ENCODE data around the gene KIF21A. TPM values are rescaled to one million over a fixed set of nuclear protein-coding genes. Genes with fewer than 3 reads are reported as not detected.

KIF21A gene
- total RNA-seq, 6 experiments from 2014 or later = 18.4 to 32.9 (median 27.8) TPM

GRCh38 chr12:39327965-39328364 lies 115.0 kb downstream of the KIF21A start:
- H3K4me3 ChIP-seq = no peak overlapping the region
- DNase-seq = no peak
- H3K27ac ChIP-seq = no peak overlapping the region
- H3K4me1 ChIP-seq = no peaks in the 10 kb centered on the region
- 56% methylated on average over 6 of the region's 6 CpGs for WGBS (ENCODE audit: insufficient coverage, low coverage, low lambda C conversion rate, missing lambda C conversion rate)
- intact Hi-C loops (cut with DNase I) = no loop called here
- TF ChIP-seq, protein P1, sequence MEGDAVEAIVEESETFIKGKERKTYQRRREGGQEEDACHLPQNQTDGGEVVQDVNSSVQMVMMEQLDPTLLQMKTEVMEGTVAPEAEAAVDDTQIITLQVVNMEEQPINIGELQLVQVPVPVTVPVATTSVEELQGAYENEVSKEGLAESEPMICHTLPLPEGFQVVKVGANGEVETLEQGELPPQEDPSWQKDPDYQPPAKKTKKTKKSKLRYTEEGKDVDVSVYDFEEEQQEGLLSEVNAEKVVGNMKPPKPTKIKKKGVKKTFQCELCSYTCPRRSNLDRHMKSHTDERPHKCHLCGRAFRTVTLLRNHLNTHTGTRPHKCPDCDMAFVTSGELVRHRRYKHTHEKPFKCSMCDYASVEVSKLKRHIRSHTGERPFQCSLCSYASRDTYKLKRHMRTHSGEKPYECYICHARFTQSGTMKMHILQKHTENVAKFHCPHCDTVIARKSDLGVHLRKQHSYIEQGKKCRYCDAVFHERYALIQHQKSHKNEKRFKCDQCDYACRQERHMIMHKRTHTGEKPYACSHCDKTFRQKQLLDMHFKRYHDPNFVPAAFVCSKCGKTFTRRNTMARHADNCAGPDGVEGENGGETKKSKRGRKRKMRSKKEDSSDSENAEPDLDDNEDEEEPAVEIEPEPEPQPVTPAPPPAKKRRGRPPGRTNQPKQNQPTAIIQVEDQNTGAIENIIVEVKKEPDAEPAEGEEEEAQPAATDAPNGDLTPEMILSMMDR (IDR thresholded peaks at IDR 0.05) = no peak
- no peak for TF ChIP-seq POLR2A (IDR thresholded peaks at IDR 0.05)
- no peaks in the 10 kb centered on the region for H3K9me3 ChIP-seq
- H3K36me3 ChIP-seq = peaks cover 0 to 34% (median 12%) of the 10 kb centered on the region in 4 donors
- ATAC-seq = peak in 1 of 4 donors; percentile 43
- no peaks in the 10 kb centered on the region for H3K27me3 ChIP-seq

DNA sequence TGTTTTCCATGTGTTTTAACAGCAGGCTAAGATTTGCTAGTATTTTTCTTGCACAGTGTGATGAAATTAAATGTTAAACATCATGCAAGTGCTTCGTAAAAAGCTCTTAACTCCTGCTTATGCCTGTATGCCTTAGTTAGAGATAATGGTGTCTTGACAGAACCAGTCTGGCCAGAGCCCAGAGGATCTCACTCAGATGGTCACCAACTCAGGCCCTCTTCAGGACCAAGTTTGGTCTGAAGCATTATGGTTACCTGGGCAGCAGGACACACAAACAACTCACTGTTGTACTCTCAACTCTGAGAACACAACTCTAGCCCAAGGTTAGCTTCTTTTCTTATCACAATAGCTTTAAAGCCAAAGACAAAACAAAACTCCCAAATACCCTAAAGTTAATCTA lies 115.4 kb downstream of the KIF21A start:
- ATAC-seq (no peak), DNase-seq (no peak)
- no peak overlapping the region for H3K27ac ChIP-seq
- 100% methylated on average over 1 of the region's 1 CpG for WGBS (ENCODE audit: insufficient coverage, low coverage, low lambda C conversion rate, missing lambda C conversion rate)
- no peaks in the 10 kb centered on the region for H3K27me3 ChIP-seq
- H3K9me3 ChIP-seq = no peaks in the 10 kb centered on the region
- no peaks in the 10 kb centered on the region for H3K4me1 ChIP-seq
- TF ChIP-seq, protein P1 (IDR thresholded peaks at IDR 0.05) = no peak
- TF ChIP-seq POLR2A (IDR thresholded peaks at IDR 0.05) = no peak
- H3K4me3 ChIP-seq = no peak overlapping the region
- peaks cover 0 to 30% (median 9%) of the 10 kb centered on the region in 4 donors for H3K36me3 ChIP-seq
- intact Hi-C loops (cut with DNase I) = no loop called here

- WGBS (ENCODE audit: insufficient coverage, low coverage, low lambda C conversion rate, missing lambda C conversion rate) = 76% methylated on average over 3 of the region's 3 CpGs
- TF ChIP-seq POLR2A (IDR thresholded peaks at IDR 0.05) = no peak
- TF ChIP-seq, protein P1 (IDR thresholded peaks at IDR 0.05) = no peak
- Histone ChIP-seq H3K27ac (no peak overlapping the region), H3K36me3 (no peaks in the 10 kb centered on the region), H3K4me1 (no peaks in the 10 kb centered on the region), H3K4me3 (no peak overlapping the region), H3K9me3 (no peaks in the 10 kb centered on the region), H3K27me3 (no peaks in the 10 kb centered on the region)
- intact Hi-C loops (cut with DNase I) = no loop called here
- ATAC-seq = peak in 3 of 4 donors; percentile 28 to 45 (median 42)
- DNase-seq = no peak
Observed at GRCh38 chr12:39319180-39319579, 123.7 kb downstream of the KIF21A start.

DNA sequence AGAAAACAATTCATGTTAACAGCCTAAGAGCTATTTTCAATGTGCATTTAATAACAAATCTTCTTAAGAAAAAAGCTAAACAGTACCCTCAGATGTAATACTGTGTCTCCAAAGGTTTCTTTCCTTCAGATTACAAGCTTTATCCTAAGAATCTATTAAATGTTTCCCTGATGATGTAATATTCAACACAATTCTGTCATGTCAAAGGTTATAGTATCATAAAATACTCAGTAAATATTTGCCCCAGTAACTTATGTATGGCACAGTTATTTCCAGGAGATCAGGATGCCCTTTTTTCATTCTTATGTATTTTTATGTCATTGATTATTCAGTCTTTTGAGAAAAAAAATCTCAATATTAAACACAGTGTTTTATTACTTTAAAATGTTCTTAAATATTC lies 128.4 kb downstream of the KIF21A start:
- no peak for ATAC-seq
- Histone ChIP-seq H3K27ac (no peak overlapping the region), H3K36me3 (peaks cover 0 to 1% (median 0%) of the 10 kb centered on the region in 4 donors), H3K9me3 (no peaks in the 10 kb centered on the region), H3K4me1 (no peaks in the 10 kb centered on the region), H3K27me3 (no peaks in the 10 kb centered on the region), H3K4me3 (no peak overlapping the region)
- intact Hi-C loops (cut with DNase I) = no loop called here
- TF ChIP-seq POLR2A (IDR thresholded peaks at IDR 0.05) = no peak
- TF ChIP-seq, protein P1 (IDR thresholded peaks at IDR 0.05) = no peak
- DNase-seq = no peak

GRCh38 chr12:39309516-39309915 lies 133.4 kb downstream of the KIF21A start:
- TF ChIP-seq POLR2A (IDR thresholded peaks at IDR 0.05) = no peak
- TF ChIP-seq, protein P1 (IDR thresholded peaks at IDR 0.05) = no peak
- H3K4me3 ChIP-seq = no peak overlapping the region
- intact Hi-C loops (cut with DNase I) = no loop called here
- DNase-seq (no peak), ATAC-seq (no peak)
- H3K36me3 ChIP-seq = peaks cover 0 to 8% (median 1%) of the 10 kb centered on the region in 4 donors
- no peaks in the 10 kb centered on the region for H3K27me3 ChIP-seq
- WGBS (ENCODE audit: insufficient coverage, low coverage, low lambda C conversion rate, missing lambda C conversion rate) = 90% methylated on average over 4 of the region's 4 CpGs
- no peaks in the 10 kb centered on the region for H3K9me3 ChIP-seq
- H3K4me1 ChIP-seq = no peaks in the 10 kb centered on the region
- no peak overlapping the region for H3K27ac ChIP-seq
